Activated T-cell treated with anti-CD3 and anti-CD28 coated beads for 1 hour (primary cell): Measurements from ENCODE around the gene TPCN2.
A peak's percentile ranks its signal among the peaks of the same experiment; 100 is the strongest.

ENCODE experiments used
- DNase-seq: peaks from one replicate; pipeline ENCODE4 v3.0.0-alpha.2; 2020; ENCODE audit warnings: low read depth

Gene TPCN2

GRCh38 chr11:69113646-69114340, 65.1 kb downstream of the TPCN2 start:
- DNase-seq, result no peak

GRCh38 chr11:69114362-69114761, 65.6 kb downstream of the TPCN2 start:
- no peak for DNase-seq

GRCh38 chr11:69114811-69115523, 66.2 kb downstream of the TPCN2 start:
- DNase-seq, result no peak

GRCh38 chr11:69115586-69116560, 67.1 kb downstream of the TPCN2 start:
- no peak for DNase-seq

- no peak for DNase-seq
Measured at GRCh38 chr11:69116671-69117070, 67.9 kb downstream of the TPCN2 start.

GRCh38 chr11:69119190-69119589, 70.5 kb downstream of the TPCN2 start:
- no peak for DNase-seq

GRCh38 chr11:69120096-69120875, 71.6 kb downstream of the TPCN2 start:
- DNase-seq, result no peak

GRCh38 chr11:69121021-69121420, 72.3 kb downstream of the TPCN2 start:
- DNase-seq, result no peak

GRCh38 chr11:69121621-69122325, 73.0 kb downstream of the TPCN2 start:
- DNase-seq, result no peak

- DNase-seq, result no peak
Measured at GRCh38 chr11:69122326-69122629, 73.5 kb downstream of the TPCN2 start.

GRCh38 chr11:69122630-69123431, 74.1 kb downstream of the TPCN2 start:
- DNase-seq, result peak; percentile 17

- DNase-seq, result no peak
Measured at GRCh38 chr11:69123593-69124545, 75.1 kb downstream of the TPCN2 start.

GRCh38 chr11:69125861-69126260, 77.1 kb downstream of the TPCN2 start:
- no peak for DNase-seq

GRCh38 chr11:69126286-69126685, 77.6 kb downstream of the TPCN2 start:
- DNase-seq, result no peak

- no peak for DNase-seq
Measured at GRCh38 chr11:69127081-69127850, 78.5 kb downstream of the TPCN2 start.

GRCh38 chr11:69127884-69128283, 79.2 kb downstream of the TPCN2 start:
- DNase-seq, result no peak

GRCh38 chr11:69129053-69129452, 80.3 kb downstream of the TPCN2 start:
- no peak for DNase-seq

GRCh38 chr11:69129647-69130046, 80.9 kb downstream of the TPCN2 start:
- no peak for DNase-seq
